Astrocyte (in vitro differentiated cells and primary cell): ENCODE data around the gene KIAA0040. TPM values are rescaled to one million over a fixed set of nuclear protein-coding genes. Genes with fewer than 3 reads are reported as not detected.

ENCODE experiments used
- DNase-seq: peaks from one replicate; pipeline ENCODE4 v3.0.0-alpha.2; 2010; ENCODE audit warnings: low read depth
- FAIRE-seq: peaks from 2 replicates; lab custom pipeline; 2011; peaks lifted over from hg19 to GRCh38; lab: Jason Lieb, UNC
- H2AFZ ChIP-seq: 2 replicates; pipeline ENCODE4 v1.6.0; 2012; ENCODE audit warnings: low read depth, low read length, inconsistent platforms
- H3K27ac ChIP-seq: 2 replicates; pipeline ENCODE4 v1.5.1; 2011; ENCODE audit warnings: low read depth, low read length, inconsistent platforms
- H3K27me3 ChIP-seq: 2 replicates; pipeline ENCODE4 v1.6.0; 2011; ENCODE audit warnings: low read length, inconsistent platforms; ENCODE audit not compliant: insufficient read depth
- H3K36me3 ChIP-seq: 2 replicates; pipeline ENCODE4 v1.5.1; 2011; ENCODE audit warnings: low read length, inconsistent platforms; ENCODE audit not compliant: insufficient read depth
- H3K4me1 ChIP-seq: 2 replicates; pipeline ENCODE4 v1.5.1; 2011; ENCODE audit warnings: low read length, inconsistent platforms; ENCODE audit not compliant: insufficient read depth
- H3K4me2 ChIP-seq: 2 replicates; pipeline ENCODE4 v1.6.0; 2012; ENCODE audit warnings: low read length, inconsistent platforms
- H3K4me3 ChIP-seq: 2 replicates; pipeline ENCODE4 v1.5.1; 2011; ENCODE audit warnings: low read depth, mild to moderate bottlenecking, low read length, inconsistent platforms; ENCODE audit not compliant: insufficient read depth
- H3K79me2 ChIP-seq: 2 replicates; pipeline ENCODE4 v1.6.0; 2012; ENCODE audit warnings: mild to moderate bottlenecking, low read length, inconsistent platforms; ENCODE audit not compliant: insufficient read depth
- H3K9ac ChIP-seq: 2 replicates; pipeline ENCODE4 v1.6.0; 2012; ENCODE audit warnings: mild to moderate bottlenecking, low read length, inconsistent platforms
- H3K9me3 ChIP-seq: 2 replicates; pipeline ENCODE4 v1.5.1; 2012; ENCODE audit warnings: low read depth, mild to moderate bottlenecking, low read length, inconsistent platforms; ENCODE audit not compliant: insufficient read depth
- H4K20me1 ChIP-seq: 2 replicates; pipeline ENCODE4 v1.6.0; 2012; ENCODE audit warnings: low read length, inconsistent platforms; ENCODE audit not compliant: insufficient read depth
- H3K27ac Mint-ChIP-seq: one replicate; pipeline ENCODE4 v1.8.0; 2021; ENCODE audit warnings: mild to moderate bottlenecking, mixed read lengths; ENCODE audit not compliant: unreplicated experiment
- H3K27me3 Mint-ChIP-seq: one replicate; pipeline ENCODE4 v1.8.0; 2021; ENCODE audit warnings: low read depth, mixed read lengths; ENCODE audit not compliant: unreplicated experiment
- H3K36me3 Mint-ChIP-seq: one replicate; pipeline ENCODE4 v1.8.0; 2021; ENCODE audit warnings: low read depth, mixed read lengths; ENCODE audit not compliant: unreplicated experiment
- H3K4me1 Mint-ChIP-seq: one replicate; pipeline ENCODE4 v1.8.0; 2021; ENCODE audit warnings: low read depth, mixed read lengths; ENCODE audit not compliant: unreplicated experiment
- H3K4me3 Mint-ChIP-seq: one replicate; pipeline ENCODE4 v1.8.0; 2021; ENCODE audit warnings: mild to moderate bottlenecking, moderate library complexity, mixed read lengths; ENCODE audit not compliant: unreplicated experiment
- H3K9me3 Mint-ChIP-seq: one replicate; pipeline ENCODE4 v1.8.0; 2021; ENCODE audit warnings: mild to moderate bottlenecking, mixed read lengths; ENCODE audit not compliant: unreplicated experiment
- EZH2 ChIP-seq: IDR thresholded peaks from 2 replicates; pipeline ENCODE4 v1.6.1; 2012; ENCODE audit warnings: mild to moderate bottlenecking, low read length, inconsistent platforms; ENCODE audit not compliant: insufficient read depth
- total RNA-seq: library from RNA; stranded (reverse); gene quantifications from 2 replicates; pipeline ENCODE4 v1.2.1, GENCODE V29; 2021
- TF ChIP-seq, protein P1 (sequence below): IDR thresholded peaks from 2 replicates; pipeline ENCODE4 v1.5.1; 2011; ENCODE audit warnings: low read depth, mild to moderate bottlenecking, inconsistent platforms, low read length, moderate library complexity; ENCODE audit not compliant: insufficient read depth

KIAA0040 gene
- total RNA-seq, 1 donor from 2014 or later, result 5.0 TPM

DNA sequence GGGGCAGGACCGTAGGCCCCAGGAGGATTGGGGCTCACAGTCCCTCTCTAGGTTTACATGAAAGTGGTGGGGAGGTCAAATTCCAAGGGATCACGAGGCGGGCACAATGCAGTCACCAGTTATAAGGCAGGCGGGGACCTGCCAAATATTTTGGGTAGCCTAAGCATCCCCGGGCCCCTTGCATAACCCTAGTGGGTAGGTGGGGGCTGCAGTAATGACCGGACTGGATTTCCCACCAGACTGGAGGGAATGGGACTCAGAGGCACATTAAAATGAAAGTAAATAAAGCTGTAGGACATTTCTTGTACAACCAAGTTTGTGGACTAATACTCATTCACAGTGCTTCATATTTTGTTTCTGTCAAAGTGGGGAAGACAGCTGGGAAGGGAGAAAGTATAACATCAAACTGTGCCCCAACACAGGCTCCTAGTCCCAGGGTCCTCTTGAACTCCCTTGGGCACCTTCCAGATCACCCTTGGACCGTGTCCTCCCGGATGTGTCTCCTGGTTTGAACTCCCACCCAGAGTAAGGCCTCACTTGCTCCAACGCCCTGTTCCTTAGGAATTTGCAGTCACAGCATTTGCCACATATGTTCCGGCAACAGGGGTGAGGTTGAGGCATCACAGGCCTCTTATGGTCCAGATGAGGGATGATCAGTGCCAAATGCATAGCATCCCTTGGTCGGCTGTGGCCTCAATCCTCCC, 28.4 kb upstream of the KIAA0040 start:
- H3K36me3 ChIP-seq, result no peaks in the 10 kb centered on the region
- H3K4me1 ChIP-seq, result no peaks in the 10 kb centered on the region
- no peak overlapping the region for H3K27ac ChIP-seq
- H2AFZ ChIP-seq, result no peak overlapping the region
- TF ChIP-seq EZH2, result no peak
- TF ChIP-seq, protein P1, sequence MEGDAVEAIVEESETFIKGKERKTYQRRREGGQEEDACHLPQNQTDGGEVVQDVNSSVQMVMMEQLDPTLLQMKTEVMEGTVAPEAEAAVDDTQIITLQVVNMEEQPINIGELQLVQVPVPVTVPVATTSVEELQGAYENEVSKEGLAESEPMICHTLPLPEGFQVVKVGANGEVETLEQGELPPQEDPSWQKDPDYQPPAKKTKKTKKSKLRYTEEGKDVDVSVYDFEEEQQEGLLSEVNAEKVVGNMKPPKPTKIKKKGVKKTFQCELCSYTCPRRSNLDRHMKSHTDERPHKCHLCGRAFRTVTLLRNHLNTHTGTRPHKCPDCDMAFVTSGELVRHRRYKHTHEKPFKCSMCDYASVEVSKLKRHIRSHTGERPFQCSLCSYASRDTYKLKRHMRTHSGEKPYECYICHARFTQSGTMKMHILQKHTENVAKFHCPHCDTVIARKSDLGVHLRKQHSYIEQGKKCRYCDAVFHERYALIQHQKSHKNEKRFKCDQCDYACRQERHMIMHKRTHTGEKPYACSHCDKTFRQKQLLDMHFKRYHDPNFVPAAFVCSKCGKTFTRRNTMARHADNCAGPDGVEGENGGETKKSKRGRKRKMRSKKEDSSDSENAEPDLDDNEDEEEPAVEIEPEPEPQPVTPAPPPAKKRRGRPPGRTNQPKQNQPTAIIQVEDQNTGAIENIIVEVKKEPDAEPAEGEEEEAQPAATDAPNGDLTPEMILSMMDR, result no peak
- no peaks in the 10 kb centered on the region for H3K27me3 ChIP-seq
- H3K4me1 Mint-ChIP-seq, result peaks cover 20% of the 10 kb centered on the region
- no peaks in the 10 kb centered on the region for H4K20me1 ChIP-seq
- no peaks in the 10 kb centered on the region for H3K9me3 ChIP-seq
- H3K36me3 Mint-ChIP-seq, result no peaks in the 10 kb centered on the region
- H3K4me3 ChIP-seq, result no peak overlapping the region
- H3K4me2 ChIP-seq, result no peak overlapping the region
- H3K4me3 Mint-ChIP-seq, result no peak overlapping the region
- no peak for FAIRE-seq
- H3K9me3 Mint-ChIP-seq, result no peaks in the 10 kb centered on the region
- DNase-seq, result no peak
- H3K27me3 Mint-ChIP-seq, result peaks cover 4% of the 10 kb centered on the region
- H3K9ac ChIP-seq, result no peak overlapping the region
- no peaks in the 10 kb centered on the region for H3K79me2 ChIP-seq
- peak overlapping the region; percentile 73 for H3K27ac Mint-ChIP-seq

DNA sequence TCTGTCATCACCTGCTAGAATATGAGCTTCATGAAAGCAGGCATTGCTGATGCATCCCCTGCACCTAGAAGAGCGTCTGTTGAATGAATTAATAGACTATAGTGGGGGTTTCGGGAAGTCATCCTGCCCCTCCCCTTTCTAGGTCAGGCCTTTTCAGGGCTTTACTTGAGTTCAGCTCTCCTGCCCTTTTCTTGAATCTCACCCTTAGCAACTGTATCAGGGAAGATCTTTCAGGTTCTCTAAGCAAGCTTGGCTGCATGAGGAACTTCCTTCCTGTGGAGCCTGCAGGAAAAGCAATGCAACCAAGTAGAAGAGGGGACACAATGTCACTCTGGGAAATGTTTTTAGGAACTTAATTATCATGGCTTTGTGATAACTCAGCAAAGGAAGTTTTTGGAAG, 27.2 kb upstream of the KIAA0040 start:
- no peaks in the 10 kb centered on the region for H3K36me3 ChIP-seq
- H3K4me1 Mint-ChIP-seq, result peaks cover 20% of the 10 kb centered on the region
- no peaks in the 10 kb centered on the region for H3K9me3 Mint-ChIP-seq
- no peak overlapping the region for H3K4me3 Mint-ChIP-seq
- no peak overlapping the region for H3K4me3 ChIP-seq
- H3K27me3 ChIP-seq, result no peaks in the 10 kb centered on the region
- H3K27me3 Mint-ChIP-seq, result peaks cover 4% of the 10 kb centered on the region
- TF ChIP-seq EZH2, result no peak
- TF ChIP-seq, protein P1, result no peak
- no peak for DNase-seq
- peaks cover under 1% of the 10 kb centered on the region for H3K9me3 ChIP-seq
- no peak overlapping the region for H2AFZ ChIP-seq
- H3K4me1 ChIP-seq, result no peaks in the 10 kb centered on the region
- H3K4me2 ChIP-seq, result no peak overlapping the region
- H4K20me1 ChIP-seq, result no peaks in the 10 kb centered on the region
- FAIRE-seq, result no peak
- H3K36me3 Mint-ChIP-seq, result no peaks in the 10 kb centered on the region
- no peaks in the 10 kb centered on the region for H3K79me2 ChIP-seq
- no peak overlapping the region for H3K9ac ChIP-seq
- H3K27ac Mint-ChIP-seq, result peak overlapping the region; percentile 15
- H3K27ac ChIP-seq, result no peak overlapping the region

DNA sequence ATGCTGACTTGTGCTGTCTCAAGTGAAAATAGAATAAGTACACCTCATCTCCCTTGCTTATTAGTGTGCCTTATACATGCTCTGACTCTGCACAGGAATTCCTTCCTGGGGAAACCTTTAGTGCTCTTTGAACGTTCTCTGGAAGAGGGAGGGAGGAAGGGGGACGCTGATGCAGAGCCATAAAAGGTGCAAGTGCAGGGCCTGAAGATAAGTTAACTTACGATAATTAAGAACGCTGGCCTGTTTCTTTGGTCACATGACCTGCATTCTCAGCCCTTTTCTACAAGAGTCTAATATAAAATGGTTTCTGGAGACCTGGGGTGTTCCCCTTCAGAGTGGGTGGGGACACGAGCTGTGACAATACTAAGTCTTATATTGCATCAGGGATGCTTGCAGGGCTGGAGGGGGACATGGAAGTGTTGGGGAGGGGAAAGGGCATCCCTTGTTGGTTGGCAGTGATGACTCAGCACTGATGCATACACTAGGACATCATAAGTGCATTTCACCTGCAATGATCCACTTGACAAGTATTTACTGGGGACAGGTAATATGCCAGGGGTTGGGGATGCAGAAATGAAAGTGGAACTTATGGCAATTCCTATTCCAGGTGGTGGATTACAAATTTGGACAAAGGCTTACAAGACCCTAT, 26.3 kb upstream of the KIAA0040 start:
- Histone ChIP-seq H3K27ac (no peak overlapping the region), H3K4me2 (no peak overlapping the region), H4K20me1 (no peaks in the 10 kb centered on the region), H3K9ac (no peak overlapping the region), H2AFZ (no peak overlapping the region), H3K36me3 (no peaks in the 10 kb centered on the region), H3K4me3 (no peak overlapping the region), H3K4me1 (no peaks in the 10 kb centered on the region), H3K9me3 (peaks cover 2% of the 10 kb centered on the region), H3K27me3 (no peaks in the 10 kb centered on the region), H3K79me2 (no peaks in the 10 kb centered on the region)
- H3K4me3 Mint-ChIP-seq, result no peak overlapping the region
- no peak overlapping the region for H3K27ac Mint-ChIP-seq
- H3K9me3 Mint-ChIP-seq, result no peaks in the 10 kb centered on the region
- TF ChIP-seq EZH2, result no peak
- TF ChIP-seq, protein P1, result no peak
- peaks cover 4% of the 10 kb centered on the region for H3K27me3 Mint-ChIP-seq
- no peak for DNase-seq
- H3K36me3 Mint-ChIP-seq, result no peaks in the 10 kb centered on the region
- H3K4me1 Mint-ChIP-seq, result peaks cover 20% of the 10 kb centered on the region
- no peak for FAIRE-seq
